Thoracic aorta (tissue), 2 donors: ENCODE data around the gene KIF3A. TPM values are rescaled to one million over a fixed set of nuclear protein-coding genes. Genes with fewer than 3 reads are reported as not detected.

ENCODE experiments used
- ATAC-seq: fragments of 150-250 bp; one replicate; pipeline ENCODE4 v1.8.0; 2017; ENCODE audit warnings: low read depth; ENCODE audit not compliant: insufficient number of reproducible peaks, low FRiP score
- DNase-seq: peaks from one replicate; pipeline ENCODE4 v3.0.0-alpha.2; 2020; ENCODE audit warnings: low spot score
- H3K27ac ChIP-seq, 2 donors: fragments of 200-600 bp; sonication (generic); 1 replicate in 1 of 2; 2 replicates in 1 of 2; pipeline ENCODE4 v1.5.1; 2016; ENCODE audit warnings: mild to moderate bottlenecking in 2 of 2, moderate library complexity in 2 of 2
- H3K27me3 ChIP-seq: fragments of 200-600 bp; sonication (generic); replicated peaks from 2 replicates; pipeline ENCODE4 v1.6.0; 2016; ENCODE audit warnings: mild to moderate bottlenecking; ENCODE audit not compliant: insufficient read depth
- H3K36me3 ChIP-seq: fragments of 200-600 bp; sonication (generic); one replicate; pipeline ENCODE4 v1.5.1; 2016
- H3K4me1 ChIP-seq, 2 donors: fragments of 200-600 bp; sonication (generic); 1 replicate in 1 of 2; 2 replicates in 1 of 2; pipeline versions ENCODE4 v1.5.1 to v1.6.0; 2016; ENCODE audit warnings: low read depth in 2 of 2, mild to moderate bottlenecking in 1 of 2; ENCODE audit not compliant: control insufficient read depth in 1 of 2
- H3K4me3 ChIP-seq: fragments of 200-600 bp; sonication (generic); 2 replicates; pipeline ENCODE4 v1.5.1; 2016; ENCODE audit warnings: mild to moderate bottlenecking
- H3K9me3 ChIP-seq: fragments of 200-600 bp; sonication (generic); 2 replicates; pipeline ENCODE4 v1.5.1; 2016
- total RNA-seq, 2 donors: library from RNA; depleted of rRNA; stranded (reverse); fragments of >200 nt; gene quantifications; one replicate each; pipeline versions ENCODE4 v1.1.0 to v1.2.3, GENCODE V29; 2016
- TF ChIP-seq, protein P1 (sequence below): fragments of 200-600 bp; sonication (generic); IDR thresholded peaks from one replicate; pipeline ENCODE4 v1.5.1; 2019; ENCODE audit warnings: antibody characterized with exemption

KIF3A gene
- total RNA-seq, 2 donors from 2014 or later = 3.7 to 5.9 TPM

DNA sequence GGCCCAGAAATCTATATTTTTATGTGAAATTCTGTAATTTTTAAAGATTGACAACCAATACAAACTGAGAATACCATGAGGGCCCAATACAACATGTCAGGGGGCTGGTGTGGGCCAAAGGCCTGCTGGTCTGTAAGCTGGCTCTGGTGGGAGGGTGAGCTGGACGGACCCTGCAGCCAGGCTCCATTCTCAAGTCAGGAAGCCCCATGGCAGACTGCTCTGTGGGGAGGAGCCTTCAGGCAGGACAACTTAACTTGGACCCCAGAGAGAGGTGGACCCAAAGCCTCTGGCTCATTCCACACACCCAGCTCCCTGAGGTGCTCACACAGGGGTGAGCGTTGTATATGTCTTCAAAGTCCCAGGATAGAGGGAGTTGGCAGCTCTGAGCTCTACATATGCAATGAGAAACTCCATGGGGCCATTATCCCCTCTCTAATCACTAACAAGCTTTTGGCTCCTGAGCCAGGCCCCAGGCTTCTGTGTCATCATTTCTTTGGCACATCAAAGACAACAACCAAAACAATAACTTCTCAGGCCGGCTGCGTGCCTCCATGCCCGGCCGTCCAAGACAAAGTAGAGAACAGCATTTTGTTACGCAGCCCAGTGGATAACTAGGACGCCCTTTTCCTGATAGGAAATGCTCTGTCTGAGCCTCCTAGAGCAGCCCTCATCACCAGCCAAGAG is 33.3 kb upstream of the KIF3A start:
- no peaks in the 10 kb centered on the region for H3K9me3 ChIP-seq
- no peaks in the 10 kb centered on the region for H3K27me3 ChIP-seq
- H3K4me3 ChIP-seq = no peak overlapping the region
- TF ChIP-seq, protein P1, sequence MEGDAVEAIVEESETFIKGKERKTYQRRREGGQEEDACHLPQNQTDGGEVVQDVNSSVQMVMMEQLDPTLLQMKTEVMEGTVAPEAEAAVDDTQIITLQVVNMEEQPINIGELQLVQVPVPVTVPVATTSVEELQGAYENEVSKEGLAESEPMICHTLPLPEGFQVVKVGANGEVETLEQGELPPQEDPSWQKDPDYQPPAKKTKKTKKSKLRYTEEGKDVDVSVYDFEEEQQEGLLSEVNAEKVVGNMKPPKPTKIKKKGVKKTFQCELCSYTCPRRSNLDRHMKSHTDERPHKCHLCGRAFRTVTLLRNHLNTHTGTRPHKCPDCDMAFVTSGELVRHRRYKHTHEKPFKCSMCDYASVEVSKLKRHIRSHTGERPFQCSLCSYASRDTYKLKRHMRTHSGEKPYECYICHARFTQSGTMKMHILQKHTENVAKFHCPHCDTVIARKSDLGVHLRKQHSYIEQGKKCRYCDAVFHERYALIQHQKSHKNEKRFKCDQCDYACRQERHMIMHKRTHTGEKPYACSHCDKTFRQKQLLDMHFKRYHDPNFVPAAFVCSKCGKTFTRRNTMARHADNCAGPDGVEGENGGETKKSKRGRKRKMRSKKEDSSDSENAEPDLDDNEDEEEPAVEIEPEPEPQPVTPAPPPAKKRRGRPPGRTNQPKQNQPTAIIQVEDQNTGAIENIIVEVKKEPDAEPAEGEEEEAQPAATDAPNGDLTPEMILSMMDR = no peak
- H3K27ac ChIP-seq = peak overlapping the region; percentile 70 to 85
- H3K4me1 ChIP-seq = peaks cover 58 to 96% of the 10 kb centered on the region in 2 donors
- H3K36me3 ChIP-seq = no peaks in the 10 kb centered on the region
- DNase-seq = no peak
- ATAC-seq = no peak

DNA sequence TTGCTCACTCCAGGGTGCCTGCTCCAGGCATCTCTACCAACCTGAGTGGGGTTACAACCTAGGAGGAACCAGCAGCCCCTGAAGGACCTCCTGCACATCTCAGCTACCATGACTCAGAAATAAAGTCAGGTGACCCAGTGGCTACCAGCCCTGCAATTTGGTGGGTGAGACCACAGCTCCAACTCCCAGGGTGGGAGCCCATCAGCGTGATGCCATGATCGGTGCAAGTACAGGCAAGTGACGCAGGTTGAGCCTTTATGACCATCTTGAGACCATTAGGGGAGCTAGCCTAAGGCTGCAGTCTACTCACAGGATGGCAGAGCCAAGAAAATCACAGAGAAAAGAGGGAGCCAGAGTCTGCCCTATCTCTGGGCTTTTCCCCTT is 31.1 kb upstream of the KIF3A start:
- Histone ChIP-seq H3K27me3 (no peaks in the 10 kb centered on the region), H3K27ac (peak overlapping the region; percentile 54), H3K4me1 (peaks cover 49 to 75% of the 10 kb centered on the region in 2 donors), H3K36me3 (peaks cover 14% of the 10 kb centered on the region), H3K9me3 (no peaks in the 10 kb centered on the region), H3K4me3 (no peak overlapping the region)
- ATAC-seq (no peak), DNase-seq (no peak)
- TF ChIP-seq, protein P1 = no peak

DNA sequence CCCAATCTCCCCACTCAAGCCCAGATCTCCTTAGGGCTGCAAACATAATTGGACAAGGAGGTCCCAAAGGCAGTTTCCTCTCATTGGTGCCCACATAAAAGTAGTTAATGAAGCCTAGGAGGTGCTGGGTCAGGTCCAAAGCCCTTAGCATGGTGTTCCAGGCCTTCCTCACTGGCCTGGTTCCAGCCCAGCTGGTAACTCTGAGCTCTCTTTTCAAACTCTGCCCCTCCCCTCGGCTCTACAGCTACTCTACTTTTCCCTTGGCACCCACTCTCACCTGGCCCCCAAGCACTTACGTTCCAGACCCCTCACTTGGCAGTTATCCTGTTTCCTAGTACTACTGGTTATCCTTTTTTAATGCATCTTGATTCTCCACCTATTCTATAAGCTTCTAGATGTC is 29.8 kb upstream of the KIF3A start:
- Histone ChIP-seq H3K36me3 (peaks cover 19% of the 10 kb centered on the region), H3K27me3 (no peaks in the 10 kb centered on the region), H3K4me3 (peak overlapping the region; percentile 30), H3K4me1 (peaks cover 35 to 61% of the 10 kb centered on the region in 2 donors), H3K27ac (peak overlapping the region; percentile 54 to 70), H3K9me3 (no peaks in the 10 kb centered on the region)
- ATAC-seq (no peak), DNase-seq (no peak)
- TF ChIP-seq, protein P1 = no peak

DNA sequence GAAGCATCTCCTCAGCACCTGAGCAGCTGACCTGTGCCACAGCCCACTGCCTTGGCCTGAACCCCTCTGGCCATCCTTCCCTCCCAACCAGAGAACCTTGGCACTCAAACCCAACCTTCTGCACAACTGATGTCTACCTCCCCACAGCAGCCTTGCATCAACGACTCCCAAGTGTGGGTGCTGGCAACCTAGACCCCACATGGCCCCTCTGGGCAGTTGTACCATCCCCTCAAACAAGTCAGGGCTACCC is 29.4 kb upstream of the KIF3A start:
- Histone ChIP-seq H3K27ac (peak overlapping the region; percentile 54 to 70), H3K27me3 (no peaks in the 10 kb centered on the region), H3K9me3 (no peaks in the 10 kb centered on the region), H3K4me1 (peaks cover 31 to 57% of the 10 kb centered on the region in 2 donors), H3K4me3 (no peak overlapping the region), H3K36me3 (peaks cover 22% of the 10 kb centered on the region)
- TF ChIP-seq, protein P1 = no peak
- ATAC-seq = no peak
- no peak for DNase-seq

DNA sequence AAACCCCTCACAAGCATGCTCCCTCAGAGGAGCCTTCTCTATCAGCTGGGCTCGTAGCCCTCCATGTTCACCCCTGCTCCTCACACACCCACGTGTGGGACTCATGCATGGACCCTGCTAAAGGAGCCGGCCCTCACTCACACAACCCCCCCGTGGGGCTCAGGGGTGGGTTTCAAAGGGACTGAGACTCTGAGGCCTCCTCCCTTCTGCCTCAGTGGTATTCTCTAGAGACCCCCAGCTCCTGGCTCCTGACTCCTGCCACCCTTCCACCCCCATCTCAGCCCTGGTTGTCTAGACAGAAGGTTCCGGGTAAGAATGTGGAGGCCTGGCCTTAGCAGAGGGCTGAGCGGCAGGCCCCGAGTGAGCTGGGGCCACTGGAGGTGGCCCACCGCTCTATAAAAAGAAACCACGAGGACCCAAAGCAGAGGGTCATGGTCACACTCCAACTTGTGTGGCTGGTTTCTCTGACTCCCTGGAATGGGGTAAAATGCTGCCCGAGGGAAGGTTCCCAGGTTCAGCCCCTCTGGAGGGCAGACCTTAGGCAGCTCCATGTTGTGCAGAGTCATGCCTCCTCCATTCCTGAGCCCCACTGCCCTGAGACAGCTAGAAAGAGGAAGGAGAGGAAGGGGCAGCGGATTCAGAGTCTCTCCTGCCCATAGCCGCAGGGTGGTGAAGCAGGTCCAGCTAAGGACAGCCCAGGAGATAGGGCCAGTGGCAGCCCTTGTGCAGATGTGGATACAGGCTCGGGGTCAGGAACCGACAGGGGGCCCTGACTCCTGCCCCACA is 28.9 kb upstream of the KIF3A start:
- Histone ChIP-seq H3K27me3 (no peaks in the 10 kb centered on the region), H3K9me3 (no peaks in the 10 kb centered on the region), H3K27ac (peak overlapping the region in 1 of 2 donors; percentile 54), H3K36me3 (peaks cover 27% of the 10 kb centered on the region), H3K4me1 (peaks cover 26 to 52% of the 10 kb centered on the region in 2 donors), H3K4me3 (no peak overlapping the region)
- DNase-seq (no peak), ATAC-seq (no peak)
- TF ChIP-seq, protein P1 = no peak
